Measurements from ENCODE around the gene NR2F1-AS1.
"Not testable (repeated sequence)": the region's sequence is repeated elsewhere in the genome, so short reads cannot be mapped to it uniquely, and the experiment has no call there.

The NR2F1-AS1 gene

GRCh38 chr5:93532370-93532769, 48.6 kb downstream of the NR2F1-AS1 start:
- no peaks in the 10 kb centered on the region for H3K79me2 ChIP-seq
- no peaks in the 10 kb centered on the region for H3K9me3 ChIP-seq (ENCODE audit: control insufficient read depth, low read length)
- H3K9ac ChIP-seq: no peak overlapping the region
- no peak overlapping the region for H2AFZ ChIP-seq
- H3K4me2 ChIP-seq (ENCODE audit: low read length): no peak overlapping the region
- no peaks in the 10 kb centered on the region for H3K4me1 ChIP-seq
- H3K27ac ChIP-seq: no peak overlapping the region
- H3K27me3 ChIP-seq (ENCODE audit: control insufficient read depth, insufficient read depth, low read length): no peaks in the 10 kb centered on the region
- no peak for TF ChIP-seq CTCF (IDR thresholded peaks at IDR 0.05)
- no peaks in the 10 kb centered on the region for H3K36me3 ChIP-seq (ENCODE audit: control insufficient read depth, insufficient read depth, low read length)
- H3K4me3 ChIP-seq (ENCODE audit: low read depth, low read length): no peak overlapping the region

DNA sequence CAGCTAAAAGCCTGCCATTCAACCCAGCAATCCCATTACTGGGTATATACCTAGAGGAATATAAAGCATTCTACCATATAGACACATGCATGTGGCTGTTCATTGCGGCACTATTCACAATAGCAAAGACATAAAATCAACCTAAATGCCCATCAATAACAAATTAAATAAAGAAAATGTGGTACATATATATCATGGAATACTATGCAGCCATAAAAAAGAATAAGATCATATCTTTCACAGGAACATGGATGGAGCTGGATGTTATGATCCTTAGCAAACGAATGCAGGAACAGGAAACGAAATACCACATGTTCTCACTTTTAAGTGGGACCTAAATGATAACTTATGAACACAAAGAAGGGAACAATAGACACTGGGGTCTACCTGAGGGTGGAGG, 59.2 kb downstream of the NR2F1-AS1 start:
- not testable (repeated sequence) for H3K9ac ChIP-seq; H3K9me3 ChIP-seq (ENCODE audit: control insufficient read depth, low read length); H3K27me3 ChIP-seq (ENCODE audit: control insufficient read depth, insufficient read depth, low read length); H3K79me2 ChIP-seq; H3K4me1 ChIP-seq; H3K27ac ChIP-seq; H3K36me3 ChIP-seq (ENCODE audit: control insufficient read depth, insufficient read depth, low read length); H3K4me2 ChIP-seq (ENCODE audit: low read length); H3K4me3 ChIP-seq (ENCODE audit: low read depth, low read length); H2AFZ ChIP-seq

DNA sequence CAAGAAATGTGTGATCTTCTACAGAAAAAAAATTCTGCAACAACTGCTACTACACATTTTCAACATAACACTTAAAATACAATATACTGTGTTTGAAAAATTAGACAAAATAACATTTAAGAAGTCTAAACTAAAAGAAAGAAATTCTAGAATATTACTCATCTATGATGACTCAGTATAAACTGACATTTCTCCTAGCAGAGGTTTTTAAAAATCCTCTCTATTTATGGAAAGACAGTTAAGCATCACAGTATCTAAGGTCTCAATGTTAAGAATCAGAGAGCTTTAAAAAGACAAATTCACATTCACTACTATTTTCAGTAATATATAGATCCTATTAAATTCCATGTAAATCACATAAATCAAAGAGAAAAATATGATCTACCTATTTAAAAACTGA, 61.3 kb downstream of the NR2F1-AS1 start:
- no peak for TF ChIP-seq CTCF (IDR thresholded peaks at IDR 0.05)
- H3K79me2 ChIP-seq: no peaks in the 10 kb centered on the region
- H2AFZ ChIP-seq: no peak overlapping the region
- H3K27ac ChIP-seq: no peak overlapping the region
- no peak overlapping the region for H3K4me2 ChIP-seq (ENCODE audit: low read length)
- H3K9me3 ChIP-seq (ENCODE audit: control insufficient read depth, low read length): no peaks in the 10 kb centered on the region
- no peaks in the 10 kb centered on the region for H3K4me1 ChIP-seq
- no peak overlapping the region for H3K4me3 ChIP-seq (ENCODE audit: low read depth, low read length)
- H3K36me3 ChIP-seq (ENCODE audit: control insufficient read depth, insufficient read depth, low read length): no peaks in the 10 kb centered on the region
- no peaks in the 10 kb centered on the region for H3K27me3 ChIP-seq (ENCODE audit: control insufficient read depth, insufficient read depth, low read length)
- no peak overlapping the region for H3K9ac ChIP-seq

- Histone ChIP-seq H3K27me3 (ENCODE audit: control insufficient read depth, insufficient read depth, low read length) (no peaks in the 10 kb centered on the region), H3K4me1 (no peaks in the 10 kb centered on the region)
- TF ChIP-seq CTCF (IDR thresholded peaks at IDR 0.05): no peak
Observed at GRCh38 chr5:93517828-93518227, 63.2 kb downstream of the NR2F1-AS1 start.

DNA sequence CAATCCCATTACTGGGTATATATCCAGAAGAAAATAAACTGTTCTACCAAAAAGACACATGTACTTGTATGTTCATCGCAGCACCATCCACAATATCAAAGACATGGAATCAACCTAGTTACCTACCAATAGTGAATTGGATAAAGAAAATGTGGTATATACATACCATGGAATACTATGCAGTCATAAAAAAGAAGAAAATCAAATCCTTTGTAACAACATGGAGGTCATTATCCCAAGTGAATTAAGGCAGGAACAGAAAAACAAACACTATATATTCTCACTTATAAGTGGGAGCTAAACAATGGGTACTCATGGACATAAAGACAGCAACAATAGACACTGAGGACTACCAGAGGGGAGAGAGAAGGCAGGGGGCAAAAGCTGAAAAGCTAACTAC, 67.7 kb downstream of the NR2F1-AS1 start:
- TF ChIP-seq CTCF (IDR thresholded peaks at IDR 0.05): no peak
- H3K79me2 ChIP-seq: no peaks in the 10 kb centered on the region
- H3K4me2 ChIP-seq (ENCODE audit: low read length): no peak overlapping the region
- H3K4me1 ChIP-seq: no peaks in the 10 kb centered on the region
- H3K4me3 ChIP-seq (ENCODE audit: low read depth, low read length): no peak overlapping the region
- no peak overlapping the region for H2AFZ ChIP-seq
- no peaks in the 10 kb centered on the region for H3K27me3 ChIP-seq (ENCODE audit: control insufficient read depth, insufficient read depth, low read length)
- no peaks in the 10 kb centered on the region for H3K36me3 ChIP-seq (ENCODE audit: control insufficient read depth, insufficient read depth, low read length)
- H3K9me3 ChIP-seq (ENCODE audit: control insufficient read depth, low read length): no peaks in the 10 kb centered on the region
- H3K9ac ChIP-seq: no peak overlapping the region
- H3K27ac ChIP-seq: no peak overlapping the region

More at GRCh38 chr5:93517828-93518227, 63.2 kb downstream of the NR2F1-AS1 start:
- no peaks in the 10 kb centered on the region for H3K79me2 ChIP-seq
- H3K36me3 ChIP-seq (ENCODE audit: control insufficient read depth, insufficient read depth, low read length): no peaks in the 10 kb centered on the region
- H3K4me3 ChIP-seq (ENCODE audit: low read depth, low read length): no peak overlapping the region
- H3K27ac ChIP-seq: no peak overlapping the region
- no peak overlapping the region for H2AFZ ChIP-seq
- H3K4me2 ChIP-seq (ENCODE audit: low read length): no peak overlapping the region
- H3K9me3 ChIP-seq (ENCODE audit: control insufficient read depth, low read length): no peaks in the 10 kb centered on the region
- no peak overlapping the region for H3K9ac ChIP-seq
